PFSK-1 (cell line): ENCODE measurements around the gene PHACTR4.

Source experiments
- FOXP2 ChIP-seq: optimal IDR thresholded peaks from 2 replicates; pipeline ENCODE3; 2011; ENCODE audit warnings: borderline replicate concordance, control low read depth, inconsistent platforms; ENCODE audit not compliant: insufficient read depth; ENCODE audit errors: extremely low read length, extremely low read depth
- POLR2AphosphoS5 ChIP-seq: IDR thresholded peaks from 2 replicates; pipeline ENCODE4 v1.6.1; 2012; ENCODE audit warnings: low read depth, mild to moderate bottlenecking, control low read depth, low read length, moderate library complexity
- SIN3A ChIP-seq: IDR thresholded peaks from 2 replicates; pipeline ENCODE4 v1.6.1; 2012; ENCODE audit warnings: mild to moderate bottlenecking, low read length, moderate library complexity, borderline replicate concordance; ENCODE audit not compliant: insufficient read depth
- TAF1 ChIP-seq: IDR thresholded peaks from 2 replicates; pipeline ENCODE4 v1.6.1; 2012; ENCODE audit warnings: low read length, control low read depth, borderline replicate concordance; ENCODE audit not compliant: insufficient read depth
- TF ChIP-seq, protein P1 (sequence below), 2 experiments: IDR thresholded peaks; 2 replicates each; pipeline versions ENCODE4 v1.6.1 to v1.8.0; 2011 to 2012; ENCODE audit warnings: low read depth in 2 of 2, low read length in 2 of 2, control low read depth in 1 of 2, inconsistent platforms in 1 of 2, mild to moderate bottlenecking in 1 of 2, moderate library complexity in 1 of 2; ENCODE audit not compliant: insufficient read depth in 1 of 2

DNA sequence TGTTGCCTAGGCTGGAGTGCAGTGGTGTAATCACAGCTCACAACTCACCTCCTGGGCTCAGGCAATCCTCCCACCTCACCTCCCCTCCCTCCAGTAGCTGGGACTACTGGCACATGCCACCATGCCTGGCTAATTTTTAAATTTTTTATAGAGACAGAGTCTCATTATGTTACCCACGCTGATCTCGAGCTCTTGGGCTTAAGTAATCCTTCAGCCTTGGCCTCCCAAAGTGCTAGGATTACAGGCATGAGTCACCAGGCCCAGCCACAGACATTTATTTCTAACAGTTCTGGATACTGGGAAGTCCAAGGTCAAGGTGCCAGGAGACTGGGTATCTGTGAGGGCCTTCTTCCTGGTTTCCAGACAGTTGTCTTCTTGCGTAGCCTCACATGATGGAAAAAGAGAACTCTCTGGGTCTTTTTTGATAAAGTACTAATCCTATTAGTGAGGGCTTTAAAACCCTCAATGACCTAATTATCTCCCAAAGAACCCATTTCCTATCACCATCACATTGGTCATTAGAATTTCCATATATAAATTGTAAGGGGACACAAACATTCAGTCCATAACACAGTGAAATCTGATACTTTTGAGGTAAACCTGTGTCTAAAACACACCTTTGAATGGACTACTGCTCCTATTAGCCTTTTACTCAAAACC, 67.9 kb downstream of the PHACTR4 start:
- TF ChIP-seq POLR2AphosphoS5: no peak
- no peak for TF ChIP-seq TAF1
- TF ChIP-seq, protein P1, sequence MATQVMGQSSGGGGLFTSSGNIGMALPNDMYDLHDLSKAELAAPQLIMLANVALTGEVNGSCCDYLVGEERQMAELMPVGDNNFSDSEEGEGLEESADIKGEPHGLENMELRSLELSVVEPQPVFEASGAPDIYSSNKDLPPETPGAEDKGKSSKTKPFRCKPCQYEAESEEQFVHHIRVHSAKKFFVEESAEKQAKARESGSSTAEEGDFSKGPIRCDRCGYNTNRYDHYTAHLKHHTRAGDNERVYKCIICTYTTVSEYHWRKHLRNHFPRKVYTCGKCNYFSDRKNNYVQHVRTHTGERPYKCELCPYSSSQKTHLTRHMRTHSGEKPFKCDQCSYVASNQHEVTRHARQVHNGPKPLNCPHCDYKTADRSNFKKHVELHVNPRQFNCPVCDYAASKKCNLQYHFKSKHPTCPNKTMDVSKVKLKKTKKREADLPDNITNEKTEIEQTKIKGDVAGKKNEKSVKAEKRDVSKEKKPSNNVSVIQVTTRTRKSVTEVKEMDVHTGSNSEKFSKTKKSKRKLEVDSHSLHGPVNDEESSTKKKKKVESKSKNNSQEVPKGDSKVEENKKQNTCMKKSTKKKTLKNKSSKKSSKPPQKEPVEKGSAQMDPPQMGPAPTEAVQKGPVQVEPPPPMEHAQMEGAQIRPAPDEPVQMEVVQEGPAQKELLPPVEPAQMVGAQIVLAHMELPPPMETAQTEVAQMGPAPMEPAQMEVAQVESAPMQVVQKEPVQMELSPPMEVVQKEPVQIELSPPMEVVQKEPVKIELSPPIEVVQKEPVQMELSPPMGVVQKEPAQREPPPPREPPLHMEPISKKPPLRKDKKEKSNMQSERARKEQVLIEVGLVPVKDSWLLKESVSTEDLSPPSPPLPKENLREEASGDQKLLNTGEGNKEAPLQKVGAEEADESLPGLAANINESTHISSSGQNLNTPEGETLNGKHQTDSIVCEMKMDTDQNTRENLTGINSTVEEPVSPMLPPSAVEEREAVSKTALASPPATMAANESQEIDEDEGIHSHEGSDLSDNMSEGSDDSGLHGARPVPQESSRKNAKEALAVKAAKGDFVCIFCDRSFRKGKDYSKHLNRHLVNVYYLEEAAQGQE (IDR thresholded peaks at IDR 0.05; ENCODE audit: insufficient read depth in 1 of 2, low read depth in 2 of 2, low read length in 2 of 2): no peak
- TF ChIP-seq SIN3A: no peak
- no peak for TF ChIP-seq FOXP2
